ENCODE data around the gene PARD3B. TPM values are rescaled to one million over a fixed set of nuclear protein-coding genes. Genes with fewer than 3 reads are reported as not detected.

The PARD3B gene
- total and polyA plus RNA-seq, 2 experiments from 2014 or later = 3.5 to 4.4 TPM

DNA sequence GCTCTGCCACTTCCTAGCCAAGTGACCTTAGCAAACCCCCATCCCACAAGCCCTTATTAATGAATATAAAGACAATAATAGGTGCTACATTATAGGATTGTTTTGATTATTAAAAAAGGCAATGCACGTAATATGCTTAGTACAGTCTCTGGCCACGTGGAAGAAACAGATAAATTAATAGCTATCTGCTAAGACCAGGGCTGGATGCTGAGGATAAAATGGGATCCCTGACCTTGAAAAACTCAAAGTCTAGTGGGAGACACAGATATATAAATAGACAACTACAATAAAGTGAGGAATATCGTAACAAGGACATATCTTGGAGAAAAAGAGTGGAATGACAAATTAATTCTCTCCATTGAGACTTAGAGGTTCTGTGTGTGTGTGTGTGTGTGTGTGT is 29.9 kb upstream of the PARD3B start:
- Histone ChIP-seq H3K4me3 (no peak overlapping the region), H3F3A (replicated peaks; ENCODE audit: low read depth) (no peaks in the 10 kb centered on the region), H4K20me1 (replicated peaks; ENCODE audit: insufficient read depth) (no peaks in the 10 kb centered on the region; the same call in 1 of the 2 replicates), H3K4me1 (ENCODE audit: insufficient read depth) (0 out of 2 replicates have a peak, but pooled peaks cover 4% of the 10 kb centered on the region), H3K9me2 (ENCODE audit: insufficient read depth) (no peaks in the 10 kb centered on the region), H2AFZ (no peak overlapping the region), H3K79me2 (replicated peaks; ENCODE audit: insufficient read depth) (no peaks in the 10 kb centered on the region), H3K27me3 (ENCODE audit: insufficient read depth) (no peaks in the 10 kb centered on the region), H3K36me3 (ENCODE audit: insufficient read depth) (no peaks in the 10 kb centered on the region), H3K4me2 (no peak overlapping the region), H3K27ac (ENCODE audit: low read depth) (no peak overlapping the region)
- no peaks in the 10 kb centered on the region for H3K36me3 Mint-ChIP-seq (ENCODE audit: low read depth)
- H3K27ac Mint-ChIP-seq = no peak overlapping the region
- peaks cover 3% of the 10 kb centered on the region; the same call in 1 of the 3 replicates for H3K9me3 Mint-ChIP-seq
- peaks cover 2% of the 10 kb centered on the region for H3K27me3 Mint-ChIP-seq (ENCODE audit: insufficient read depth, low read depth, poor library complexity)
- DNase-seq (ENCODE audit: low spot score) = no peak
- ATAC-seq = no peak
- H3K4me3 Mint-ChIP-seq = no peak overlapping the region
- TF ChIP-seq STAT1 (IDR thresholded peaks at IDR 0.05; ENCODE audit: unreplicated experiment) = no peak
- TF ChIP-seq ZNF331 (CRISPR knock-in tag; IDR thresholded peaks at IDR 0.05; ENCODE audit: low read depth) = no peak
- TF ChIP-seq JUNB (IDR thresholded peaks at IDR 0.05; ENCODE audit: unreplicated experiment) = no peak
- TF ChIP-seq, protein P1, sequence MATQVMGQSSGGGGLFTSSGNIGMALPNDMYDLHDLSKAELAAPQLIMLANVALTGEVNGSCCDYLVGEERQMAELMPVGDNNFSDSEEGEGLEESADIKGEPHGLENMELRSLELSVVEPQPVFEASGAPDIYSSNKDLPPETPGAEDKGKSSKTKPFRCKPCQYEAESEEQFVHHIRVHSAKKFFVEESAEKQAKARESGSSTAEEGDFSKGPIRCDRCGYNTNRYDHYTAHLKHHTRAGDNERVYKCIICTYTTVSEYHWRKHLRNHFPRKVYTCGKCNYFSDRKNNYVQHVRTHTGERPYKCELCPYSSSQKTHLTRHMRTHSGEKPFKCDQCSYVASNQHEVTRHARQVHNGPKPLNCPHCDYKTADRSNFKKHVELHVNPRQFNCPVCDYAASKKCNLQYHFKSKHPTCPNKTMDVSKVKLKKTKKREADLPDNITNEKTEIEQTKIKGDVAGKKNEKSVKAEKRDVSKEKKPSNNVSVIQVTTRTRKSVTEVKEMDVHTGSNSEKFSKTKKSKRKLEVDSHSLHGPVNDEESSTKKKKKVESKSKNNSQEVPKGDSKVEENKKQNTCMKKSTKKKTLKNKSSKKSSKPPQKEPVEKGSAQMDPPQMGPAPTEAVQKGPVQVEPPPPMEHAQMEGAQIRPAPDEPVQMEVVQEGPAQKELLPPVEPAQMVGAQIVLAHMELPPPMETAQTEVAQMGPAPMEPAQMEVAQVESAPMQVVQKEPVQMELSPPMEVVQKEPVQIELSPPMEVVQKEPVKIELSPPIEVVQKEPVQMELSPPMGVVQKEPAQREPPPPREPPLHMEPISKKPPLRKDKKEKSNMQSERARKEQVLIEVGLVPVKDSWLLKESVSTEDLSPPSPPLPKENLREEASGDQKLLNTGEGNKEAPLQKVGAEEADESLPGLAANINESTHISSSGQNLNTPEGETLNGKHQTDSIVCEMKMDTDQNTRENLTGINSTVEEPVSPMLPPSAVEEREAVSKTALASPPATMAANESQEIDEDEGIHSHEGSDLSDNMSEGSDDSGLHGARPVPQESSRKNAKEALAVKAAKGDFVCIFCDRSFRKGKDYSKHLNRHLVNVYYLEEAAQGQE (IDR thresholded peaks at IDR 0.05; ENCODE audit: unreplicated experiment) = no peak
- no peak for TF ChIP-seq EZH2 (IDR thresholded peaks at IDR 0.05; ENCODE audit: low read depth, unreplicated experiment)
- no peak for TF ChIP-seq NANOG (IDR thresholded peaks at IDR 0.05; ENCODE audit: borderline replicate concordance)
- TF ChIP-seq, protein P2, sequence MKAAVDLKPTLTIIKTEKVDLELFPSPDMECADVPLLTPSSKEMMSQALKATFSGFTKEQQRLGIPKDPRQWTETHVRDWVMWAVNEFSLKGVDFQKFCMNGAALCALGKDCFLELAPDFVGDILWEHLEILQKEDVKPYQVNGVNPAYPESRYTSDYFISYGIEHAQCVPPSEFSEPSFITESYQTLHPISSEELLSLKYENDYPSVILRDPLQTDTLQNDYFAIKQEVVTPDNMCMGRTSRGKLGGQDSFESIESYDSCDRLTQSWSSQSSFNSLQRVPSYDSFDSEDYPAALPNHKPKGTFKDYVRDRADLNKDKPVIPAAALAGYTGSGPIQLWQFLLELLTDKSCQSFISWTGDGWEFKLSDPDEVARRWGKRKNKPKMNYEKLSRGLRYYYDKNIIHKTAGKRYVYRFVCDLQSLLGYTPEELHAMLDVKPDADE (IDR thresholded peaks at IDR 0.05) = no peak
- TF ChIP-seq CREB1 (CRISPR knock-in tag; IDR thresholded peaks at IDR 0.05; ENCODE audit: low read depth) = no peak
- no peak for TF ChIP-seq POLR2AphosphoS5 (IDR thresholded peaks at IDR 0.05; ENCODE audit: low read depth)
- no peak for TF ChIP-seq ZNF114 (CRISPR knock-in tag; IDR thresholded peaks at IDR 0.05)
- TF ChIP-seq, protein P3, sequence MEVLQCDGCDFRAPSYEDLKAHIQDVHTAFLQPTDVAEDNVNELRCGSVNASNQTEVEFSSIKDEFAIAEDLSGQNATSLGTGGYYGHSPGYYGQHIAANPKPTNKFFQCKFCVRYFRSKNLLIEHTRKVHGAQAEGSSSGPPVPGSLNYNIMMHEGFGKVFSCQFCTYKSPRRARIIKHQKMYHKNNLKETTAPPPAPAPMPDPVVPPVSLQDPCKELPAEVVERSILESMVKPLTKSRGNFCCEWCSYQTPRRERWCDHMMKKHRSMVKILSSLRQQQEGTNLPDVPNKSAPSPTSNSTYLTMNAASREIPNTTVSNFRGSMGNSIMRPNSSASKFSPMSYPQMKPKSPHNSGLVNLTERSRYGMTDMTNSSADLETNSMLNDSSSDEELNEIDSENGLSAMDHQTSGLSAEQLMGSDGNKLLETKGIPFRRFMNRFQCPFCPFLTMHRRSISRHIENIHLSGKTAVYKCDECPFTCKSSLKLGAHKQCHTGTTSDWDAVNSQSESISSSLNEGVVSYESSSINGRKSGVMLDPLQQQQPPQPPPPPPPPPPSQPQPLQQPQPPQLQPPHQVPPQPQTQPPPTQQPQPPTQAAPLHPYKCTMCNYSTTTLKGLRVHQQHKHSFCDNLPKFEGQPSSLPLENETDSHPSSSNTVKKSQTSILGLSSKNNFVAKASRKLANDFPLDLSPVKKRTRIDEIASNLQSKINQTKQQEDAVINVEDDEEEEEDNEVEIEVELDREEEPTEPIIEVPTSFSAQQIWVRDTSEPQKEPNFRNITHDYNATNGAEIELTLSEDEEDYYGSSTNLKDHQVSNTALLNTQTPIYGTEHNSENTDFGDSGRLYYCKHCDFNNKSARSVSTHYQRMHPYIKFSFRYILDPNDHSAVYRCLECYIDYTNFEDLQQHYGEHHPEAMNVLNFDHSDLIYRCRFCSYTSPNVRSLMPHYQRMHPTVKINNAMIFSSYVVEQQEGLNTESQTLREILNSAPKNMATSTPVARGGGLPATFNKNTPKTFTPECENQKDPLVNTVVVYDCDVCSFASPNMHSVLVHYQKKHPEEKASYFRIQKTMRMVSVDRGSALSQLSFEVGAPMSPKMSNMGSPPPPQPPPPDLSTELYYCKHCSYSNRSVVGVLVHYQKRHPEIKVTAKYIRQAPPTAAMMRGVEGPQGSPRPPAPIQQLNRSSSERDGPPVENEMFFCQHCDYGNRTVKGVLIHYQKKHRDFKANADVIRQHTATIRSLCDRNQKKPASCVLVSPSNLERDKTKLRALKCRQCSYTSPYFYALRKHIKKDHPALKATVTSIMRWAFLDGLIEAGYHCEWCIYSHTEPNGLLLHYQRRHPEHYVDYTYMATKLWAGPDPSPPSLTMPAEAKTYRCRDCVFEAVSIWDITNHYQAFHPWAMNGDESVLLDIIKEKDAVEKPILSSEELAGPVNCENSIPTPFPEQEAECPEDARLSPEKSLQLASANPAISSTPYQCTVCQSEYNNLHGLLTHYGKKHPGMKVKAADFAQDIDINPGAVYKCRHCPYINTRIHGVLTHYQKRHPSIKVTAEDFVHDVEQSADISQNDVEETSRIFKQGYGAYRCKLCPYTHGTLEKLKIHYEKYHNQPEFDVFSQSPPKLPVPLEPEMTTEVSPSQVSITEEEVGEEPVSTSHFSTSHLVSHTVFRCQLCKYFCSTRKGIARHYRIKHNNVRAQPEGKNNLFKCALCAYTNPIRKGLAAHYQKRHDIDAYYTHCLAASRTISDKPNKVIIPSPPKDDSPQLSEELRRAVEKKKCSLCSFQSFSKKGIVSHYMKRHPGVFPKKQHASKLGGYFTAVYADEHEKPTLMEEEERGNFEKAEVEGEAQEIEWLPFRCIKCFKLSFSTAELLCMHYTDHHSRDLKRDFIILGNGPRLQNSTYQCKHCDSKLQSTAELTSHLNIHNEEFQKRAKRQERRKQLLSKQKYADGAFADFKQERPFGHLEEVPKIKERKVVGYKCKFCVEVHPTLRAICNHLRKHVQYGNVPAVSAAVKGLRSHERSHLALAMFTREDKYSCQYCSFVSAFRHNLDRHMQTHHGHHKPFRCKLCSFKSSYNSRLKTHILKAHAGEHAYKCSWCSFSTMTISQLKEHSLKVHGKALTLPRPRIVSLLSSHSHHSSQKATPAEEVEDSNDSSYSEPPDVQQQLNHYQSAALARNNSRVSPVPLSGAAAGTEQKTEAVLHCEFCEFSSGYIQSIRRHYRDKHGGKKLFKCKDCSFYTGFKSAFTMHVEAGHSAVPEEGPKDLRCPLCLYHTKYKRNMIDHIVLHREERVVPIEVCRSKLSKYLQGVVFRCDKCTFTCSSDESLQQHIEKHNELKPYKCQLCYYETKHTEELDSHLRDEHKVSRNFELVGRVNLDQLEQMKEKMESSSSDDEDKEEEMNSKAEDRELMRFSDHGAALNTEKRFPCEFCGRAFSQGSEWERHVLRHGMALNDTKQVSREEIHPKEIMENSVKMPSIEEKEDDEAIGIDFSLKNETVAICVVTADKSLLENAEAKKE (CRISPR knock-in tag; IDR thresholded peaks at IDR 0.05) = no peak
- TF ChIP-seq, protein P4, sequence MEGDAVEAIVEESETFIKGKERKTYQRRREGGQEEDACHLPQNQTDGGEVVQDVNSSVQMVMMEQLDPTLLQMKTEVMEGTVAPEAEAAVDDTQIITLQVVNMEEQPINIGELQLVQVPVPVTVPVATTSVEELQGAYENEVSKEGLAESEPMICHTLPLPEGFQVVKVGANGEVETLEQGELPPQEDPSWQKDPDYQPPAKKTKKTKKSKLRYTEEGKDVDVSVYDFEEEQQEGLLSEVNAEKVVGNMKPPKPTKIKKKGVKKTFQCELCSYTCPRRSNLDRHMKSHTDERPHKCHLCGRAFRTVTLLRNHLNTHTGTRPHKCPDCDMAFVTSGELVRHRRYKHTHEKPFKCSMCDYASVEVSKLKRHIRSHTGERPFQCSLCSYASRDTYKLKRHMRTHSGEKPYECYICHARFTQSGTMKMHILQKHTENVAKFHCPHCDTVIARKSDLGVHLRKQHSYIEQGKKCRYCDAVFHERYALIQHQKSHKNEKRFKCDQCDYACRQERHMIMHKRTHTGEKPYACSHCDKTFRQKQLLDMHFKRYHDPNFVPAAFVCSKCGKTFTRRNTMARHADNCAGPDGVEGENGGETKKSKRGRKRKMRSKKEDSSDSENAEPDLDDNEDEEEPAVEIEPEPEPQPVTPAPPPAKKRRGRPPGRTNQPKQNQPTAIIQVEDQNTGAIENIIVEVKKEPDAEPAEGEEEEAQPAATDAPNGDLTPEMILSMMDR (conservative IDR thresholded peaks at IDR 0.05; ENCODE audit: low read depth in 2 of 2) = no peak
- TF ChIP-seq EZH2phosphoT487 (IDR thresholded peaks at IDR 0.05; ENCODE audit: unreplicated experiment) = no peak
- H3K4me1 Mint-ChIP-seq = peaks cover 10% of the 10 kb centered on the region
